Calu3 (cell line): ENCODE data around the gene ZNF649. TPM values are rescaled to one million over a fixed set of nuclear protein-coding genes. Genes with fewer than 3 reads are reported as not detected.

ENCODE experiments used
- BruUV-seq: library from RNA; stranded (reverse); fragments of 400-500 nt; replicated peaks from 2 replicates; lab custom pipeline; 2021; lab: Mats Ljungman, UMichigan
- CTCF ChIA-PET: fragments of 300-600 bp; sonication (Branson Sonifier 250); formaldehyde crosslinking; loops from one replicate; lab custom pipeline; 2022; ENCODE audit warnings: antibody characterized with exemption; lab: Charles Lee
- DNase-seq: peaks from one replicate; pipeline ENCODE4 v3.0.0; 2022
- H3K27ac Mint-ChIP-seq: one replicate; pipeline ENCODE4 v1.8.0; 2022; ENCODE audit warnings: mixed read lengths; ENCODE audit not compliant: unreplicated experiment
- H3K27me3 Mint-ChIP-seq: one replicate; pipeline ENCODE4 v1.8.0; 2022; ENCODE audit warnings: mixed read lengths; ENCODE audit not compliant: unreplicated experiment
- H3K36me3 Mint-ChIP-seq: one replicate; pipeline ENCODE4 v1.8.0; 2022; ENCODE audit warnings: mild to moderate bottlenecking, moderate library complexity, mixed read lengths; ENCODE audit not compliant: insufficient read depth, unreplicated experiment
- H3K4me1 Mint-ChIP-seq: one replicate; pipeline ENCODE4 v1.8.0; 2022; ENCODE audit warnings: mild to moderate bottlenecking, low read depth, mixed read lengths; ENCODE audit not compliant: unreplicated experiment
- H3K4me3 Mint-ChIP-seq: one replicate; pipeline ENCODE4 v1.8.0; 2022; ENCODE audit warnings: mild to moderate bottlenecking, low read depth, moderate library complexity, mixed read lengths; ENCODE audit not compliant: unreplicated experiment
- H3K9me3 Mint-ChIP-seq: one replicate; pipeline ENCODE4 v1.8.0; 2022; ENCODE audit warnings: low read depth, mixed read lengths; ENCODE audit not compliant: unreplicated experiment
- intact Hi-C: fragments of 100-400 bp; cut with micrococcal nuclease; formaldehyde crosslinking; loops from one replicate; pipeline ENCODE4 v1.10.0; 2022; ENCODE audit not compliant: unreplicated experiment
- total RNA-seq: library from RNA; stranded (reverse); gene quantifications from 2 replicates; pipeline ENCODE4 v1.2.3, GENCODE V29; 2022
- TF ChIP-seq, protein P1 (sequence below): fragments of 200-600 bp; IDR thresholded peaks from one replicate; pipeline ENCODE4 v1.8.0; 2022; ENCODE audit warnings: antibody characterized with exemption; ENCODE audit not compliant: unreplicated experiment

ZNF649 gene
- total RNA-seq, 1 experiment from 2014 or later: 15.5 TPM

- CTCF ChIA-PET: no interaction called here
Observed at GRCh38 chr19:51938936-51939335, 34.1 kb upstream of the ZNF649 start.

DNA sequence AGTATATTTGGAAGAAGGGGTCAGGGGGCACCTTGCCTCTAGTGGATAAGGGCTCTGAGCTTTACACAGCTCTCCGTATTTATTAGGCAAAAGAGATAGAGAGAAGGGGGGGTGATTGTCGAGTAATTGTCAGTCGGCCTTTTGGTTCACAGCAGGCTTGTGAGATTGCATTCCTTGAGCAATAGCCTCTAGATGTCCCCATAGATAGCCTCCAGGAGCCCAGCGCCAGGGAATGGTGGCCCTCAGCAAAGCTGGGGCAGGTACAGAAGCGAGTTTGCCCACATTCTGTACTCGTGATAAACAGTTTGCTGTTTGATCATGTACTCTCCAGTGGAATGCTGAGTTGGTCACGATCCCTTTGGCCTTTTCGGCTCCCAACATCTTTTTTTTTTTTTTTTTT is 27.1 kb upstream of the ZNF649 start:
- Mint-ChIP-seq H3K27ac (no peak overlapping the region), H3K27me3 (no peaks in the 10 kb centered on the region), H3K4me3 (no peak overlapping the region), H3K9me3 (peaks cover 21% of the 10 kb centered on the region), H3K36me3 (peaks cover 37% of the 10 kb centered on the region), H3K4me1 (peaks cover 10% of the 10 kb centered on the region)
- BruUV-seq: no TSS peak
- TF ChIP-seq, protein P1, sequence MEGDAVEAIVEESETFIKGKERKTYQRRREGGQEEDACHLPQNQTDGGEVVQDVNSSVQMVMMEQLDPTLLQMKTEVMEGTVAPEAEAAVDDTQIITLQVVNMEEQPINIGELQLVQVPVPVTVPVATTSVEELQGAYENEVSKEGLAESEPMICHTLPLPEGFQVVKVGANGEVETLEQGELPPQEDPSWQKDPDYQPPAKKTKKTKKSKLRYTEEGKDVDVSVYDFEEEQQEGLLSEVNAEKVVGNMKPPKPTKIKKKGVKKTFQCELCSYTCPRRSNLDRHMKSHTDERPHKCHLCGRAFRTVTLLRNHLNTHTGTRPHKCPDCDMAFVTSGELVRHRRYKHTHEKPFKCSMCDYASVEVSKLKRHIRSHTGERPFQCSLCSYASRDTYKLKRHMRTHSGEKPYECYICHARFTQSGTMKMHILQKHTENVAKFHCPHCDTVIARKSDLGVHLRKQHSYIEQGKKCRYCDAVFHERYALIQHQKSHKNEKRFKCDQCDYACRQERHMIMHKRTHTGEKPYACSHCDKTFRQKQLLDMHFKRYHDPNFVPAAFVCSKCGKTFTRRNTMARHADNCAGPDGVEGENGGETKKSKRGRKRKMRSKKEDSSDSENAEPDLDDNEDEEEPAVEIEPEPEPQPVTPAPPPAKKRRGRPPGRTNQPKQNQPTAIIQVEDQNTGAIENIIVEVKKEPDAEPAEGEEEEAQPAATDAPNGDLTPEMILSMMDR: no peak
- CTCF ChIA-PET: no interaction called here
- intact Hi-C loops: no loop called here
- DNase-seq: no peak

More at GRCh38 chr19:51938936-51939335, 34.1 kb upstream of the ZNF649 start:
- H3K4me1 Mint-ChIP-seq: no peaks in the 10 kb centered on the region
- intact Hi-C loops: no loop called here
- peaks cover 51% of the 10 kb centered on the region for H3K36me3 Mint-ChIP-seq
- no peaks in the 10 kb centered on the region for H3K27me3 Mint-ChIP-seq
- H3K9me3 Mint-ChIP-seq: peaks cover 20% of the 10 kb centered on the region
- DNase-seq: no peak
- H3K4me3 Mint-ChIP-seq: no peak overlapping the region
- TF ChIP-seq, protein P1: no peak
- H3K27ac Mint-ChIP-seq: no peak overlapping the region
- no TSS peak for BruUV-seq

GRCh38 chr19:51927859-51928258 is 23.0 kb upstream of the ZNF649 start:
- intact Hi-C loops: loop anchor here (2.0 kb wide), 1 partner anchor 23 kb away; the partner anchor contains the start of gene ZNF649
- BruUV-seq: no TSS peak
- H3K36me3 Mint-ChIP-seq: peaks cover 36% of the 10 kb centered on the region

GRCh38 chr19:51926784-51927741 is 22.2 kb upstream of the ZNF649 start, which contains the start of gene ZNF613:
TSS of gene ZNF613 (plus strand) at chr19:51927472. CDS start at chr19:51936221, 8,749 bp downstream.
- TF ChIP-seq, protein P1: no peak
- H3K36me3 Mint-ChIP-seq: peaks cover 32% of the 10 kb centered on the region
- H3K4me1 Mint-ChIP-seq: peaks cover 18% of the 10 kb centered on the region
- CTCF ChIA-PET: no interaction called here
- no TSS peak for BruUV-seq
- H3K9me3 Mint-ChIP-seq: peaks cover 28% of the 10 kb centered on the region
- intact Hi-C loops: loop anchor here (2.0 kb wide), 1 partner anchor 22 kb away; the partner anchor contains the start of gene ZNF649
- no peaks in the 10 kb centered on the region for H3K27me3 Mint-ChIP-seq
- peak within 1 kb of the TSS; percentile 72 for H3K27ac Mint-ChIP-seq
- peak within 1 kb of the TSS; percentile 79 for H3K4me3 Mint-ChIP-seq
- peak; percentile 89 for DNase-seq

More at GRCh38 chr19:51927859-51928258, 23.0 kb upstream of the ZNF649 start:
- CTCF ChIA-PET: no interaction called here
- TF ChIP-seq, protein P1: no peak
- Mint-ChIP-seq H3K4me3 (peak overlapping the region; percentile 79), H3K4me1 (peaks cover 18% of the 10 kb centered on the region), H3K27me3 (no peaks in the 10 kb centered on the region), H3K9me3 (peaks cover 23% of the 10 kb centered on the region), H3K27ac (peak overlapping the region; percentile 72)
- DNase-seq: peak; percentile 4
